SU-DHL-6 (cell line): ENCODE data around the gene GOLGA8T.
"Not testable (repeated sequence)": the region's sequence is repeated elsewhere in the genome, so short reads cannot be mapped to it uniquely, and the experiment has no call there.

Experiments used
- CTCF ChIP-seq: fragments of 200-600 bp; sonication (generic); IDR thresholded peaks from one replicate; pipeline ENCODE4 v1.5.1; 2017; ENCODE audit warnings: antibody characterized with exemption, mild to moderate bottlenecking, low read length, moderate library complexity; ENCODE audit not compliant: insufficient read depth, poor library complexity, severe bottlenecking
- EZH2phosphoT487 ChIP-seq: fragments of 200-600 bp; sonication (generic), shearing (Covaris generic); conservative IDR thresholded peaks from 2 replicates; pipeline ENCODE4 v1.6.1; 2018; ENCODE audit warnings: mild to moderate bottlenecking, antibody characterized with exemption, low read length, moderate library complexity, mixed read lengths

GRCh38 chr15:30167886-30168285 is 33.0 kb downstream of the GOLGA8T start:
- not testable (repeated sequence) for TF ChIP-seq CTCF, EZH2phosphoT487
